Hematopoietic multipotent progenitor cell treated with erythropoietin and hydrocortisone succinate and interleukin-3 and kit ligand, for 8 days (in vitro differentiated cells): ENCODE measurements around the gene LRIT2.

Experiments
- DNase-seq: peaks from one replicate; pipeline ENCODE4 v3.0.0-alpha.2; 2015

The LRIT2 gene

DNA sequence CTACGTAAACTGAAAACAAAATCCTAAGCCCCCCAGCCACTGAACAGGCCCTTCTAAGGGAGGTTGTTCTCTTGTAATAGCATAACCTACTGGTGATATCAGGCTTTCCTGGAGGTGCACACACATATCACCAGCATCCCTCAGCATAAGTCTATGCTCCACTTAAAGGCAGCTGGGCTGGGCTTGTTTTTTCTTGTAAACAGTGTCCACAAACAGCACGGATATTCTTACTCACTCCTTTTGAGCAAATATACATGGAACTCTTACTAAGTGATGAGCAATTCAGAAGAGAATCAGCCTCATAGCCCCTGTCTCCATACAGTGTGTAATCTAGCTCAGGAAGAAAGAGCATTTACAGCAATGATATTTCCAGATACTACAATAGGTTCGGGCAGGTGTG is 13.6 kb upstream of the LRIT2 start:
- no peak for DNase-seq

DNA sequence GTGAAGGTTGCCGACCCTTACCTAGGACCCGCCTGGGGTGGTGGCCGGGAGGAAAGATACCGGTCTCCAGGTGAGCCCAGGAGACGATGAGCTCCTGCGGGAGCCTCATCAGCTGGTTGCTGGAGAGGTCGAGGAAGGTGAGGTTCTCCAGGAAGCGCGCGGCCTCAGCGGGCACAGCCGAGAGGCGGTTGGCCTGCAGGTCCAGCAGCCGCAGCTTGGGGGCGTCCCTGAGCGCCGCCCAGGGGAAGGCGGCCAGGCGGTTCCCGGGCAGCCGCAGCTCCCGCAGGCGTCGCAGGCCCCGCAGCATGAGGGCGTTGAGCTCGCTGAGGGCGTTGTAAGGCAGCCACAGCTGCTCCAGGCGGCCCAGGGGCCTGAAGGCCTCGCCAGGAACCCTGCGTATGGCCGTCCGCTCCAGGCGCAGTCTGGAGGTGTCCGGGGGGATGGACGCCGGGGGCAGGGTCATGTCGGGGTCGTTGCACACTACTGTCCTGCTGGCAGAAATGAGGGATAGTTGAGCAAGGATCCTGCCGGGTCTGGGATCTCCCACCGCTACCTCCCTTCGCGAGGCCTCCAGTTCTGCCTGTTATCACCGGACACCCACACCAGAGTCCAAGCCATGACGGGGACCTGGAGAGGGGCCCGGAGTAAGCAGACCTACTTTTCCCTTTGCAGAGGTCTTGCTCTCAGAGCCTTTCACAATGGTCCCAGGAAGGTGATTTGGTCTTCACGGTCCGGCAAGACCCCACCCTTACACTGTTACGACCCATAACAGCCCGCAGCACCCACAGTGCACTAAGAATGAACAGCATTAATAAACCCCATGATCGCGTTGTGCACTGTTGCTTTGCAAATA is 12.1 kb upstream of the LRIT2 start:
- no peak for DNase-seq

DNA sequence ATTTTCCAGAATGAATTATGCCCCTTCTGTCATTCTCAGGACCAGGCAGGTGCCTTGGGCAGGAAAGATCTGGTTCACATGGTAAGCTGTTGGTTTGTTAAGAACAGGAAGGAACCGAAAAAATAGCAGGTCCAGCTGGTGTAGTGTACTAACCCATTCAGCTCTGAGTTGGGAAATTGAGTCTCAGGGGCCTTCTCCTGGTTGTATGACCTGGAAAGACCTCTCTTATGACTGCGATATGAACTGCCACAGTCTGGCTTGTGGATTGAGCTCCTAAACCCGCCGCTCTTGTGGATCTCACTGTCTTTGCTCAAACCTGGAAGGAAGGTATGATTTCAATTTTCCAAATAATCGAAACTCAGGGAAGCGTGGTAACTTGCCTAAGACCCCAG is 11.5 kb upstream of the LRIT2 start:
- DNase-seq, result no peak

DNA sequence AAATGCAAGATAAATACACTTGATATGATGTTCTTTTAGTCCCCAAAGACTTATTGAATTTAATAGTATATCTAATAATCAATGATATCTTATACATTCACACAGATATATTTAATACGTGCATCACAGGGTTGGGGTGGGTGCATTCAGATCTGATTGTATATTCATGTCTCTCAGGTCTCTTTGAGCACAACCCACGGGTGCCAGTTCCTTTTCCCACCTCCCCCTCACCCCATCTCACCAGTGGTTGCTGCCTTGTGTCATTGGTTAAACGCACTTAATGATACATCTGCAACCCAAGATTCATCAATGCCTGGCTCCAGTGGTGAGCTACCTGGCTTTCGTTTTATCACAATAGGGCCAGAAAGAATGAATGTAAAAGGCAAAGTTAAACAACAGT is 9.8 kb upstream of the LRIT2 start:
- no peak for DNase-seq

DNA sequence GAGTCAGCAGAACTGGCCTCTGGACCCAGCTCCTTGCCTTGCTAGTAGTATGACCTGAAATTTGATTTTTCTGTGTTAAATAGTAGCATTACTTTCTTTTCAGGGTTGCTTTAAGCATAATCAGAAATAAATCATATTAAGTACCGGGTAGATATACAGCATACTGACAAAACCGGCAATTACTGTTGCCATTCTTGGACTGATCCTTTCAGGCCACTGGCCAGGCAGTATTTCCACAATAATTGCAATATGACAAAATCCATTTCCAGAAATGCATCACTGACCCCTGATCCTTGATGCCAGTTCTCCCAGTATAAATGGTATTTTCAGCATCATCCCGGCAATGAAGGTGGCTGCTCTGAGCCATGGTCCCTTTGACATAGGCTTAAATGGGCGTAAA is 9.1 kb upstream of the LRIT2 start:
- DNase-seq, result no peak

DNA sequence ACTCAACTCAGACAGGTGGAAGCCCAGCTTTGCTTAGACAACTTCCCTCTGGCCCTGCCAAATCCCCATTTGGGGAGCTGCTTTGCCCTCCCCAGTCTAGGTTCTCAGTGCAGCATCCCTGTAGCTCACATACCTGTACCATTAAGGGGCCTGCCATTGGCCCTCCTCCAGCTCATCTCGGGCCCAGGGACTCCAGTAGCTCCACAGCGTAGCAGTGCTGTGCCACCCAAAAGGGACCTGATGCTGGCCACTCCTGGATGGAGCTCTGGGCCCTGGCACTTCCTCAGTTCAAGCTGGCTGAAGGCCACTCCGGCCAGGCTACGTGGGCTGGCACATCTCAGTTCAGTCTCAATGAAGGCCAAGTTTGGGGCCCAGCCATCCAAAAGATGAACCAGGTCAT is 8.6 kb upstream of the LRIT2 start:
- no peak for DNase-seq

DNA sequence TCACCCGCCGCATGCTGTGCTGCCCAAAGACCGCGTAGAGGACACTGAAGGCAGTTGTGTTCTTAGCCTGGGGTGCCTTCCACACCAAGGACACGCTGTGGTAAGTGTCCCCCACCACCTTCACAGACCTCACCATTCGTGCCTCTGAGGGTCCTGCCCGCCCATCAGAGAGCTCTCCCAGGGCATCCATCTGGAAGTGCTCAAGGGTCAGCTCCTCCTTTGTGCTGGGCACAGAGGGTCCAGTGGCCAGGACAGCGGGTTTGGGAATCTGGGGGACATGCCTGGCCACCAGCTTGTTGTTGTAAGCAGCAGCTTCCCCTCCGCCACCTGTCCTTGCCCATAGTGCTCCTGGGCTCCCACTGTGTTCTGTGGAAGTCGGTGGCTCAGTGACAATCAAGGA is 7.0 kb upstream of the LRIT2 start:
- no peak for DNase-seq

DNA sequence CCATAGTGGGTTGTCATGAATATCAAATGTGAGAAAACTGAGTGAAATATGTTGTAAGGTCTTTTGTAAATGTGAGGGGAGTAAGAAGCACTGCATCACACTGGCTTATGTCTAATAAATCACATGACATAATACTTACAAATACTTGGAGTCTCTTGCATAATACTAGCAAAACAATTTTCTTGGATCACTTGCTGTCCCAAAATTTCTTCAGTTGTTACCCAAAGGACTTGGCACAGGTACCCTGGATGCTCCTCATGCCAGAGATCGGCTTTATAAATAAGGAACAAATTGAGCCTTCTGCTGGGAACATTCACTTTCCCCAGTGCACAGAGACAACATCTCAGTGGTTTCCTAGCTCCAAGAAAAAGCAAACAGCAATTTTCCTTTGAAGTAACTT is 5.0 kb upstream of the LRIT2 start:
- no peak for DNase-seq

DNA sequence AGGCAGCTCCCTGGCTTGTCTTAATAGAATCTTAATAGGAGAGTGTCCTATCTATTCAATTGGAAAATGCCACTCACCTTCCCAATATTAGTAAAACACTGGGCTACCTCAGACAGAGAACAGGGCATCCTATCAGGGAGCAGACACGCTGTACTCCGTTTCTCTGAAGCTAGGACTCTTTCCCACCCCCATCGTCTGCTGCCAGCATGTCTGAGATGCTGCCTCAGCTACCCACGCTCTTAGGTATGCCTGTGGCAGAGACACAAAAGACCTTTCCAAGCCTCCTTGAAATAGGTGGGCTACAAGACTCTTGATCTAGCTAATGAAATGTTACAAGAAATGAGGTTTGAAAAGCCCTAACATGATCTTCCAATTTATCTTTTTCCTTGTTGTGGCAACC is 2.5 kb upstream of the LRIT2 start:
- DNase-seq, result no peak

DNA sequence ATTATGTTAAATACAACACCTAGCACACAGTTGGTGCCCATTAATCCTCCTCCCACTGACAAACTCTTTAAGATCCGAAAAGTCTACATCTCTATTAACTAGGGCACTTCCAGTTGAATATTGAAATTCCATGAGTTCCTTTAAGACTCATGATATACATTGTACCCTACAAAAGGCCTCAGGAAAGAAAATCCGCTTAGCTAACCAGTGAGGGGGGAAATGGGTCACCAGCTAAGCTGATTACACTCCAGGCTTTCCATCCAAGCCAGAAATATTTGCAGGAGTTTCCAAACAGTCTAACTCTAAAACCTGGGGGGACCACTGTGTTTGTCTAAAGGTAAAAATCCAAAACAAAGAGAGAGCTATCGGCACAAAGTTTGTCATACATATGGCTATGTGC is 1.3 kb upstream of the LRIT2 start:
- no peak for DNase-seq

DNA sequence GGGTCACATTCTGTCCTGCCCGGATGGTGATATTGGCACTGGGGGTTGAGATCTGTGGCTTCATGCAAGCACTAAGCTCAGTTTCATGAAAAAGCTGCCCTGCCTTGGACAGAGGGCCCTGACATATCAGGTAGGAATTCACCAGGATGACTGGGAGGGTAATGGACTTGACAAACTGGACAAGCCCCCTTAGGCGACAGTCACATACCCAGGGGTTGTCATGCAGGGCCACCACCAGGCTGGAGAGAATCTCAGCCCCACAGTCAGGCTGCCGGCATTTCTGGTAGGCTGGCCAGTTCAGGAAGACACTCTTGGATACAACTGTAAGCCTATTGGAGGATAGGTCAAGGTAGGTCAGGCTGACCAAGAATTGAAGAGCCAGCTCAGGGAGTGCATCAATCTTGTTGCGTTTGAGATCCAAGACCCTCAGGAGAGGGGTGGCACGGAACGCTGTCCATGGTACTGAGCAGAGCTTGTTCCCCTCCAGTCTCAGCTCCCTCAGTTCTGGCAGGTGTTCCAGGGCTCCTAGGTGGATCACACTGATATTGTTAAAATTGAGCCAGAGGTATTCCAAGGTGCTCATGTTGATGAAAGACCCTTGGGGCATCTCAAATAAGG is 824 bp downstream of the LRIT2 start:
- no peak for DNase-seq

DNA sequence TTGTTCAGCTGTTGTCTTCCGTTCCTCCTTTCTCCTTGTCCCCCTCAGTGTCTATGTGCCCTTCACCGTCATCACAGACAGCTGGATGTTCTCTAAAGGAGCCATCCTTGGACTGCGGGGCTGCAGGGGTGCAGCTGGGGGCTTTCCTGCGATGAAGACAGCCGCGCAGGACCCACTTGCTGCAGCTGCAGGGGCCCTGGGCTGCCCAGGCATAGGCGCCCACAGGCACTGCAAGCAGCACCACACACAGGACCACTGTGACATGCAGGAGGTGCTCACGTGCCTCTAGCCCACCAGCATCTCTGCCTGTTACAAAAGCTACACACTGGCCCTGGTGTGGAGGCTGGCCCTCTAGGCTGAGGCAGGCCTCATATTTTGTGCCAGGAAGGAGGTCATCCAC is 3.4 kb downstream of the LRIT2 start:
- no peak for DNase-seq

DNA sequence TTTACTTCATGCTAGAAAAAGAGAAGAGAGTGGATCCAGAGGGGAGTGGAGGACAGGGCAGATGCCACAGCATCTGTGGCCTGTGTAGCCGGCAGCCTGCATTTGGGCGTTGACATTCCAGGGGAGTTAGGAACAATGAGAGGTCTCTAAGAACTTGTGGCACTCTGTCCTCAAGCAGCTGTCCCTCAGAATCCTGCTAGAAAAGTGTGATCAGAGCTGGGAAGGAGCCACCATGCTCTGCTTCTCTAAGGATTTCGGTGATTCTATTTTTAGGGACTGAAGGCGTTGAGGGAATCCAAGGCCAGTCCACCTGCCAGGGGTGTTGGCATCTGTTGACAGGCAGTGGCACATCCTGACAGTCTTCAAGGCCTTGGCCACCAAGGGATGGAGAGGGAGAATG is 7.6 kb downstream of the LRIT2 start:
- DNase-seq, result no peak

DNA sequence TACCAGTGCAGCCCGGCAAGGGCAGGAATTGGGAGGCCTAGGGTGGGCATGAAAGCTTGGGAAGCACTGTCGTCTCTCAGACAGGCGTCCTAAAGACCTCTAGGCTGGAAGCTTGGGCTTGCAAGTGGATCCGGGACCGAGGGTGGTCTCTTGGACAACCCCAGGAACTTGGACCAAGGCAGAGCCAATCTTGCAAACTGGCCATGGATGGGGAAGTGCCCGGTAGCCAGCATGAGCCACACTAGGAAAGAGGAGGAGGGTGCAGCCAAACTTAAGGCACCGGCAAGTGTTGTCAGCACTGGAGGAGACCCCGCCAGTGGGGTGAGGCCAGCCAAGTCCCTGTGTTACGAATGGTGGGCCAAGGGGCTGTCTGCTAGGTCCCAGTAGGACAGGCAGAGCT is 8.5 kb downstream of the LRIT2 start:
- no peak for DNase-seq

DNA sequence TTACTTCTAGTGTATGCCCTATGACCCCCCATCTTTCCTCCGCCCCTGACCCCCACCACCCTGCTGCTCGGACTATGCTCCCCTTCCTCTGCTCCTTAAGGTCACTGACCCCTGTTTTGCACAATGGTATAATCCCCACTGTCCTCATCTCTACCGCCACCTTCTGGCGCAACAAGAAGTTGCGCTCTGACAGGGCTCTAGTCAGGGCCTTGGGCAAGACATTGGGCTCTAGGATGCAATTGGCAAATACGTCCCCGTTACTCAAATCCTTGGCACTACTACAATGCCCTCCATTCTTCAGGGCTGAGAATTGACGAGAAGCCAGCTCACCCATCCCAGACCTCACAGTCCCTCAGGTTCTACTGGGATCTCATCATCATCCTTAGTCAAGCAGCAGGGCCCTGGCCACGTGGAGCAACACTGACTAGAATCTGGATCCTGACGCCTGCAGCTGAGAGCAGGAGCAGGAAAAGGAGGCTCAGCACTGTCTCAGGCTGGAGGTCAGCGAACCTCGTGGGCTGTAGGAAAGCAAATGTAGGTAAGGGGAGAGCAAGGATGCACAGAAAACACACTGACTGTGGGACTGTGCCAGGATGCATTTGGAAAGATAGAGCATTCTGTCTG is 10.6 kb downstream of the LRIT2 start:
- peak; percentile 57 for DNase-seq

DNA sequence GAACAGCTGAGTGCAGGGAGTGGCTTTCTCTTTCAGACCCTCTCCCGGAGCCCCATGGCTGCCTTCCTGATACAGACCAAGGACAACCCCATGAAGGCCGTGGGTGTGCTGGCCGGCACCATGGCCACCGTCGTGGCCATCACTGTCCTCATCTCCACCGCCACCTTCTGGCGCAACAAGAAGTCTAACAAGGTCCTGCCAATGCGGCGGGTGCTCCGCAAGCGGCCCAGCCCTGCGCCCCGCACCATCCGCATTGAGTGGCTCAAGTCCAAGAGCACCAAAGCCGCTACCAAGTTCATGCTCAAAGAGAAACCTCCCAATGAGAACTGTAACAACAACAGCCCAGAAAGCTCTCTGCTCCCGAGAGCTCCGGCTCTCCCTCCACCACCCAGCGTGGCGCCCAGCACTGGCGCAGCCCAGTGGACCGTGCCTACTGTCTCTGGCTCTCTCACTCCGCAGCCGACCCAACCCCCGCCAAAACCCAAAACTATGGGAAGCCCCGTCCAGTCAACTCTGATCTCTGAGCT is 11.2 kb downstream of the LRIT2 start:
- no peak for DNase-seq

DNA sequence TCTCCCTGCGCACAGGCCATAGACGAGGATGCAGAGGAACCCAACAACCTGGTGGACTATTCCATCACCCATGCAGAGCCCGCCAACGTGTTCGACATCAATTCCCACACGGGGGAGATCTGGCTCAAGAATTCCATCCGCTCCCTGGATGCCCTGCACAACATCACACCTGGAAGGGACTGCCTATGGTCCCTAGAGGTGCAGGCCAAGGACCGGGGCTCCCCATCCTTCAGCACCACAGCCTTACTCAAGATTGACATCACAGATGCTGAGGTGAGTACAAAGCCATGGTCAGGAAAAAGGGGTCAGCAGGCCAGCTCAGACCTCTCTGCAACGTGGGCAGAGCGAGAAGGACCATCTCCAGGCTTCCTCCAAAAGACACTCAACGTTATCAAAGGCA is 12.3 kb downstream of the LRIT2 start:
- DNase-seq, result no peak

DNA sequence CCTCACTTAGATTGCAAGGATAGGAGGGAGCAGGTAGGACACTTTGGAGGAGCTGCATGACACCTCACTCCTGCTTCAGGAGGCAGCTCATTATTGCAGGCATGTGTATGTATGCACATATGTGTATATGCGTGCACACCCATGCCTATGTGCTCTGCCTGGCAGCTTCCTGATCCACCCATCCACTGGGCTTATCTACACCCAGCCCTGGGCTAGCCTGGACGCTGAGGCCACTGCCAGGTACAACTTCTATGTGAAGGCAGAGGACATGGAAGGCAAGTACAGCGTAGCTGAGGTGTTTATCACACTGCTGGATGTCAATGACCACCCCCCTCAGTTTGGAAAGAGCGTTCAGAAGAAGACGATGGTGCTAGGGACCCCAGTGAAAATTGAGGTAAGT is 13.3 kb downstream of the LRIT2 start:
- DNase-seq, result no peak

DNA sequence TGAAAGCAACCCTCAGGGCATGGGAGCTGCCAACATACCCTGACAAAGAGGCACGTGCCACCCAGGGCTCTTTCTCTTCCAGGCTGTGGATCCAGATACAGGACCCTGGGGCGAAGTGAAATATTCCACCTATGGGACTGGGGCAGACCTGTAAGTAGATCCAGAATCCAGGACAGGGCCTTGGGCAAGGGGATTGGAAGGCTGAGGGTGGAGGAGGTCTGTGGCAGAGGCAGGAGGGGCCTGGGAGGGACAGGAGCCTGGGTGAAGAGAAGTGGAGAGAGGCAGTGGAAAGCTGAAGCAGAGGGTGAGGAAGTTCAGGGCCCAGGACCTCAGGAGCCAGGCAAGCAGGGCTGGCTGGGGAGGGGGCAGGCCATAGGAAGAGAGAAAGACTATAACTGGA is 13.8 kb downstream of the LRIT2 start:
- no peak for DNase-seq

DNA sequence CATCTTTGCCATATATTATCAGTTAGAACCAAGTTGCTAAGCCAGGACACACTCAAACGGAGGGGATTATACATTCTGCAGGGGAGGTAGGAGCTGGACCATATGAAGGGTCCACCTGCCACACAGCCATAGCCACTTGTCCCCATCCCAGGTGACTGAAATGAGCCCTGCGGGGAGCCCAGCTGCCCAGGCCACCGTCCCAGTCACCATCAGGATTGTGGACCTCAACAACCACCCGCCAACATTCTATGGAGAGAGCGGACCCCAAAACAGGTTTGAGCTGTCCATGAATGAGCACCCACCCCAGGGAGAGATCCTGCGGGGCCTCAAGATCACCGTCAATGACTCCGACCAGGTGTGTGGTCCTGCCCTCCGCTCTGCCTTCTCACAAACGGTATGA is 17.3 kb downstream of the LRIT2 start:
- no peak for DNase-seq

DNA sequence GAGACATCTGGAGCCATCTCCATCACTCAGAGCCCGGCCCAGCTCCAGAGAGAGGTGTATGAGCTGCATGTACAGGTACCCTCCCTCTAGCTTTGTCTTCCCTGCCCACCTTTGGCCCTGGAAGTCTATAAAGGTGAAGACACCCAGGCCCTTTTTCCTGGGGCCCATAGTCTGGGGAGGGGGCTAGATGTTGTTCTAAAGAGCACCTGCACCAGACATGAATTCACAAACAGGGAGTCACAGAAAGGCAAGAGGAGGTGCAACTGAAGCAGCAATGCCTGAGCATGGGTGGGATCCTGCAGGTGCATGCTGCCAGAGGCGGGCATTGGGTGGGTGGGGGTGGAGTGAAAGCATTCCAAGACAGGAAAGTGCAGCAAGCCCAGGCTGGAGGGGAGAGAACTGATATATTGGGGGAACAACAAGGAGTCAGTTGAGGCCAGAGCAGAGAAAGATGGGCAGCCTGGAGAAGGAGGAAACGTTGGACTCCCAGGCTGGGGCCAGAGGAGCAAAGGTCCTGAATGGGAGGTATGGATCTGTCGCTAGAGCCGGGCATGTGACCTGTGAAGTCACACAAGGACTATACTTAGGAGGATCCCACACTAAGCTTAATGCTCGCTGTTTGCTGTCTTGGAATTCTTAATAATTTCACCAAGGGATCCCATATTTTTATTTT is 19.4 kb downstream of the LRIT2 start:
- DNase-seq, result no peak

DNA sequence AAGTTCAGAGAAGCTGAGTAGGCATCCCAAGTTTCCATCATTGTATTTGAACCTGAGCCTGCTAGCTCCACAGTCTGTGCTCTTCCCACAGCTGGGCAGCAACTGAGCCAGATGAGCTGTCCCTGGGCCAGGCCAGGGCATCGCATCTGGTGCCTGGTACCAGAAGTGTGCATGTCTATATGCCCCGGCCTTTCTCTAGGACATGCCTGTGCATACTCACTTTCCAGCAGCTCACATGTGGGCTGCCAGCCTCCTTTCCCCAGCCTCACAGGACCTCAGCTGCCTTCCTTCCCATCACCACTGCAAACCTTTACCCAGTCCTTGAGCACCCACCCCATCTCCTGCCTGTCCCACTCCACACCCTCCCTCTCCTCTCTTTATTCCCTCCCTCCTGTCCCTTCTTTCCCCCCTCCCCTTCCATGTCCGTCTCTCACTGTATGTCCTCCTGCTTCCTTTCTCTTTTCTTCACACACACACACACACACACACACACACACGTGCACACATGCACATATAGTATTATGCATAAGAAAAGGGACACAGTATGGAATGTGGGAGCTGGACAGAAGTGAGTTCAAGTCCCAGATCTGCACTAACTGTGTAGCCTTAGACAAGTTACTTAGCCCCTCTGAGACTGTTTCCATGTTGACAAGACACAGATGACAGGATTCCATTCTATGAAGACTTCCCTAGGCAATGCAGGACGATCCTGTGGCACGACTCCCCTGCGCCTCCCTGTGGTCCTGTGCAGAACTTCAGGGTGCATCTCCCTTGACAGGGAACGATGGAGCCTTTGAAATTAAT is 20.1 kb downstream of the LRIT2 start:
- peak; percentile 61 for DNase-seq

DNA sequence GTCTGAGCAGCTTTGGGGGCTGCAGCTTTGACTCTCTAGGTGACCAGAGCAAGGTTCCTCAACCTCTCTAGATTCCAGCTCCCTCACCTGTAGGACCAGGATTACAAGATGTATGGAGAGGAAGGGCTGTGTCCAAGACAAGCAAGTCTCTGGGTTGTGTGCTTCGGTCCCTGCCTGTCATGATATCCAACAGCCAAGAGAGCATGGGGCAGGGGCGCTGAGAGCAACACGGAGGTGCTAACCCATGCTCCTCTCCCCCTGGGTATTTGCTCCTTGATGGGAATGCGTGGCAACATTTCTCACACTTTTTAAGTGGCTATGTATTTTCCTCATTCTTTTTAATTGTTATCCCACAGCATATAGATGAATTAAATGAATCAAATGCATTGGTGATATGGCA is 20.7 kb downstream of the LRIT2 start:
- DNase-seq, result no peak
